Measurements from ENCODE around the gene AFAP1. TPM values are rescaled to one million over a fixed set of nuclear protein-coding genes. Genes with fewer than 3 reads are reported as not detected.
A peak's percentile ranks its signal among the peaks of the same experiment; 100 is the strongest.

The AFAP1 gene
- total and polyA plus RNA-seq, 2 donors (not counting 3 experiments of a cell fraction or from before 2014, with no cell fraction given): 32.3 to 103 TPM

GRCh38 chr4:7892212-7893019 lies 47.2 kb downstream of the AFAP1 start:
- DNase-seq (ENCODE audit: low read depth, low spot score) (no peak), FAIRE-seq (no peak)
- Histone ChIP-seq H3K9me3 (replicated peaks; ENCODE audit: control insufficient read depth, insufficient read depth, low read length) (no peaks in the 10 kb centered on the region), H3K4me2 (ENCODE audit: insufficient read depth, low read length) (no peak overlapping the region), H3K9ac (replicated peaks; ENCODE audit: extremely low read depth, insufficient read depth, low read length) (no peak overlapping the region), H3K27ac (ENCODE audit: insufficient read depth, low read depth, low read length) (peak overlapping the region; percentile 30), H3K9me1 (replicated peaks; ENCODE audit: control insufficient read depth, extremely low read depth, insufficient read depth, low read length) (no peaks in the 10 kb centered on the region), H4K20me1 (replicated peaks; ENCODE audit: control insufficient read depth, extremely low read depth, insufficient read depth, low read length) (no peaks in the 10 kb centered on the region), H3K4me1 (ENCODE audit: control insufficient read depth, extremely low read depth, insufficient read depth, low read length) (peaks cover 32% of the 10 kb centered on the region), H3K79me2 (ENCODE audit: control insufficient read depth, insufficient read depth, low read length) (peaks cover 95% of the 10 kb centered on the region), H2AFZ (ENCODE audit: low read depth, low read length) (no peak overlapping the region), H3K27me3 (ENCODE audit: control insufficient read depth in 2 of 2, insufficient read depth in 2 of 2, low read length in 2 of 2) (no peaks in the 10 kb centered on the region), H3K4me3 (replicated peaks in 1 of 3; ENCODE audit: insufficient read depth in 1 of 3, low read depth in 1 of 3, low read length in 3 of 3) (no peak overlapping the region), H3K36me3 (ENCODE audit: control insufficient read depth in 2 of 2, extremely low read depth in 1 of 2, insufficient read depth in 2 of 2, low read length in 2 of 2) (no peaks in the 10 kb centered on the region)
- POLR2A ChIA-PET: no interaction called here
- CTCF ChIA-PET: interaction anchor here (0.9 to 2.5 kb wide), 5 partner anchors 16 to 90 kb away, joined by 3 to 6 read pairs (median 4); no protein-coding TSS in a partner anchor
- no peak for TF ChIP-seq EZH2 (IDR thresholded peaks at IDR 0.05; ENCODE audit: borderline replicate concordance, low read depth, low read length, severe bottlenecking)
- no peak for TF ChIP-seq FOS (IDR thresholded peaks at IDR 0.05; ENCODE audit: borderline replicate concordance, insufficient read depth, low read length)
- TF ChIP-seq POLR2A (IDR thresholded peaks at IDR 0.05; ENCODE audit: low read depth, low read length): no peak
- no peak for TF ChIP-seq CTCF (IDR thresholded peaks at IDR 0.05; ENCODE audit: extremely low read depth in 1 of 2, insufficient read depth in 1 of 2, low read depth in 1 of 2, low read length in 2 of 2)
- TF ChIP-seq GATA2 (IDR thresholded peaks at IDR 0.05; ENCODE audit: insufficient read depth, insufficient read length, low read depth, low read length): no peak
- no peak for TF ChIP-seq POLR2AphosphoS5 (IDR thresholded peaks at IDR 0.05; ENCODE audit: insufficient read depth, low read depth, low read length)
- no peak for TF ChIP-seq MYC (IDR thresholded peaks at IDR 0.05; ENCODE audit: low read depth, low read length)
- TF ChIP-seq JUN (IDR thresholded peaks at IDR 0.05; ENCODE audit: borderline replicate concordance, insufficient read depth, insufficient read length, low read depth): no peak
- no peak for TF ChIP-seq MAX (IDR thresholded peaks at IDR 0.05; ENCODE audit: insufficient read depth, insufficient read length)
- intact Hi-C loops (cut with micrococcal nuclease) (no loop called here), dilution Hi-C loops (cut with MboI; ENCODE audit: extremely low pct_ligation_motif_present, low sequenced_read_pairs) (no loop called here)
- no TSS peak for BruUV-seq (replicated peaks)
